Psoas muscle (tissue), 8 donors: Measurements from ENCODE around the gene TRAIP. TPM values are rescaled to one million over a fixed set of nuclear protein-coding genes. Genes with fewer than 3 reads are reported as not detected.

ENCODE experiments used
- ATAC-seq, 4 donors: fragments of 200-7000 bp; cut with Tn5 transposase; one replicate each; pipeline ENCODE4 v1.9.1; 2020; ENCODE audit warnings: moderate library complexity in 3 of 4, mild to moderate bottlenecking in 2 of 4
- DNase-seq, 2 donors: peaks; one replicate each; pipeline ENCODE4 v3.0.0-alpha.2; 2020
- H3K27ac ChIP-seq: fragments of 200-600 bp; one replicate; pipeline ENCODE4 v1.8.0; 2022
- H3K27me3 ChIP-seq, 3 donors: fragments of 200-600 bp in 1 of 3; one replicate each; pipeline versions ENCODE4 v1.6.1 to v1.8.0; 2013 to 2022; ENCODE audit warnings: low read length in 2 of 3, mild to moderate bottlenecking in 2 of 3, moderate library complexity in 1 of 3; ENCODE audit not compliant: insufficient read depth in 3 of 3
- H3K36me3 ChIP-seq, 2 donors: fragments of 200-600 bp in 1 of 2; one replicate each; pipeline versions ENCODE4 v1.6.1 to v1.8.0; 2013 to 2022; ENCODE audit warnings: low read depth in 1 of 2, mild to moderate bottlenecking in 1 of 2, moderate library complexity in 1 of 2; ENCODE audit not compliant: insufficient read depth in 1 of 2
- H3K4me1 ChIP-seq: fragments of 200-600 bp; one replicate; pipeline ENCODE4 v1.8.0; 2022
- H3K4me3 ChIP-seq: fragments of 200-600 bp; one replicate; pipeline ENCODE4 v1.8.0; 2022; ENCODE audit warnings: mild to moderate bottlenecking
- H3K9me3 ChIP-seq: fragments of 200-600 bp; one replicate; pipeline ENCODE4 v1.8.0; 2022
- CTCF ChIP-seq: fragments of 200-600 bp; IDR thresholded peaks from one replicate; pipeline ENCODE4 v1.8.0; 2022; ENCODE audit warnings: antibody characterized with exemption
- WGBS, 3 donors: extraction: QIAGEN DNeasy Blood & Tissue Kit; methylation state at CpG; one replicate each; pipeline versions ENCODE4 v1.1.6 to v1.1.7; 2013; 5-methylcytosine and 5-hydroxymethylcytosine counted together
- intact Hi-C, 2 donors: fragments of 100-400 bp; cut with DNase I; formaldehyde crosslinking; loops; one replicate each; pipeline versions ENCODE4 v1.11.0 to v1.14.2; 2022
- polyA plus RNA-seq, 3 donors: library from polyadenylated mRNA; stranded (reverse); fragments of 200-250 nt; gene quantifications; one replicate each; pipeline ENCODE4 v1.2.3, GENCODE V29; 2013
- total RNA-seq, 4 donors: library from RNA; stranded (reverse); fragmentation: NEBNext Ultra II Directional in 2 of 4; extraction: Animal tissue kit (Norgen Biotek cat#: 25700) in 2 of 4; gene quantifications; one replicate each; pipeline versions ENCODE4 v1.2.1 to v1.2.4, GENCODE V29; 2021 to 2023
- donor health status: healthy with polysubstance abuse.
- donor health status: DM: no; HTN: no; CAD: no; lungs with moderate emphysema.
- donor health status: Bipolar disorder and iron deficiency.
- donor health status: healthy.
- donor health status: DM: yes; HTN: yes; CAD: no.
- donor health status: DM: no; HTN: no; CAD: no.
- donor health status: DM: no; HTN: no; CAD: no.
- donor health status: DM: yes; HTN: yes; CAD: no.

The TRAIP gene
- total and polyA plus RNA-seq, 7 donors, result 0.36 to 4.6 (median 1.2) TPM

- no peak for ATAC-seq
- Histone ChIP-seq H3K9me3 (no peaks in the 10 kb centered on the region), H3K36me3 (no peaks in the 10 kb centered on the region), H3K27ac (no peak overlapping the region), H3K27me3 (no peaks in the 10 kb centered on the region), H3K4me3 (no peak overlapping the region), H3K4me1 (peaks cover 5% of the 10 kb centered on the region)
- DNase-seq, result no peak
- intact Hi-C loops, result no loop called here
- TF ChIP-seq CTCF, result no peak
- 49 to 63% (median 57%) methylated on average over 5 of the region's 5 CpGs for WGBS, 3 donors
These were observed 40.0 kb upstream of the TRAIP start for GRCh38 chr3:49896345-49896744.

GRCh38 chr3:49895791-49896190 lies 39.4 kb upstream of the TRAIP start:
- Histone ChIP-seq H3K4me1 (peaks cover 4% of the 10 kb centered on the region), H3K9me3 (no peaks in the 10 kb centered on the region), H3K27me3 (no peaks in the 10 kb centered on the region), H3K36me3 (no peaks in the 10 kb centered on the region), H3K4me3 (no peak overlapping the region), H3K27ac (no peak overlapping the region)
- ATAC-seq, result no peak
- no peak for TF ChIP-seq CTCF
- intact Hi-C loops, result no loop called here
- DNase-seq, result no peak
- 97 to 100% (median 98%) methylated on average over 9 of the region's 9 CpGs for WGBS, 3 donors

- no peak for TF ChIP-seq CTCF
- no peaks in the 10 kb centered on the region for H3K27me3 ChIP-seq
- no peaks in the 10 kb centered on the region for H3K9me3 ChIP-seq
- H3K27ac ChIP-seq, result no peak overlapping the region
- no peak for ATAC-seq
- DNase-seq, result no peak
- H3K4me3 ChIP-seq, result no peak overlapping the region
- 56 to 61% (median 57%) methylated on average over 10 of the region's 10 CpGs for WGBS, 3 donors
- intact Hi-C loops, result no loop called here
- no peaks in the 10 kb centered on the region for H3K4me1 ChIP-seq
- H3K36me3 ChIP-seq, result no peaks in the 10 kb centered on the region
These were observed 32.9 kb upstream of the TRAIP start for GRCh38 chr3:49889296-49889695.

- intact Hi-C loops, result no loop called here
- TF ChIP-seq CTCF, result no peak
- Histone ChIP-seq H3K36me3 (no peaks in the 10 kb centered on the region), H3K4me1 (peaks cover 6% of the 10 kb centered on the region), H3K27ac (no peak overlapping the region), H3K4me3 (no peak overlapping the region), H3K27me3 (no peaks in the 10 kb centered on the region), H3K9me3 (no peaks in the 10 kb centered on the region)
- DNase-seq, result no peak
- ATAC-seq, result no peak
These were observed 30.5 kb upstream of the TRAIP start for GRCh38 chr3:49886922-49887265.

GRCh38 chr3:49883998-49884397 lies 27.6 kb upstream of the TRAIP start:
- H3K27ac ChIP-seq, result no peak overlapping the region
- no peak for TF ChIP-seq CTCF
- intact Hi-C loops, result no loop called here
- no peaks in the 10 kb centered on the region for H3K9me3 ChIP-seq
- ATAC-seq (no peak), DNase-seq (no peak)
- H3K27me3 ChIP-seq, result no peaks in the 10 kb centered on the region
- WGBS, 3 donors, result 89 to 93% (median 93%) methylated on average over 4 of the region's 4 CpGs
- no peaks in the 10 kb centered on the region for H3K36me3 ChIP-seq
- H3K4me1 ChIP-seq, result peaks cover 18% of the 10 kb centered on the region
- no peak overlapping the region for H3K4me3 ChIP-seq
